HepG2 (cell line): ENCODE measurements around the gene LZTR1. TPM values are rescaled to one million over a fixed set of nuclear protein-coding genes. Genes with fewer than 3 reads are reported as not detected.

Experiments
- ATAC-seq: fragments of 200-7000 bp; cut with Tn5 transposase; 3 replicates; pipeline ENCODE4 v1.9.1; 2020; ENCODE audit warnings: mild to moderate bottlenecking, moderate library complexity
- BruUV-seq: library from RNA; stranded (reverse); fragments of 400-500 nt; replicated peaks from 2 replicates; lab custom pipeline; 2021; lab: Mats Ljungman, UMichigan
- CTCF ChIA-PET: fragments of 300-600 bp; formaldehyde crosslinking; extraction: SDS; loops from one replicate; lab custom pipeline; 2021; ENCODE audit warnings: low total read pairs, inconsistent platforms, low intra/inter-chr PET ratio; lab: Yijun Ruan, JAX
- POLR2A ChIA-PET: fragments of 350-600 bp; sonication (Branson Sonifier 250); formaldehyde crosslinking; loops from one replicate; lab custom pipeline; 2020; ENCODE audit warnings: antibody characterized with exemption, inconsistent platforms; lab: Yijun Ruan, JAX
- DNase-seq: peaks from one replicate; pipeline ENCODE4 v3.0.0-alpha.2; 2015; ENCODE audit warnings: low spot score
- FAIRE-seq: peaks from 3 replicates; lab custom pipeline; 2011; peaks lifted over from hg19 to GRCh38; lab: Jason Lieb, UNC
- H2AFZ ChIP-seq: one replicate; pipeline ENCODE4 v1.6.1; 2011; ENCODE audit warnings: low read length, inconsistent platforms
- H3K27ac ChIP-seq: fragments of 300-600 bp; 3 replicates; pipeline ENCODE4 v1.8.0; 2011; ENCODE audit warnings: mixed run types, mild to moderate bottlenecking, mixed read lengths, low read length, inconsistent platforms; ENCODE audit not compliant: insufficient read depth; ENCODE audit errors: extremely low read length
- H3K27me3 ChIP-seq, 2 experiments: fragments of 200-600 bp in 1 of 2; 2 replicates in 1 of 2; 3 replicates in 1 of 2; pipeline versions ENCODE4 v1.6.0 to v1.8.0; 2011; ENCODE audit warnings: low read length in 2 of 2, mild to moderate bottlenecking in 2 of 2, moderate library complexity in 2 of 2, inconsistent platforms in 1 of 2; ENCODE audit not compliant: insufficient read depth in 2 of 2, control insufficient read depth in 1 of 2
- H3K36me3 ChIP-seq, 2 experiments: fragments of 200-600 bp in 1 of 2; replicated peaks in 1 of 2; 2 replicates in 1 of 2; 3 replicates in 1 of 2; pipeline versions ENCODE4 v1.5.1 to v1.8.0; 2011; ENCODE audit warnings: low read length in 2 of 2, inconsistent platforms in 1 of 2; ENCODE audit not compliant: insufficient read depth in 2 of 2, control insufficient read depth in 1 of 2
- H3K4me1 ChIP-seq: 2 replicates; pipeline ENCODE4 v1.5.1; 2012; ENCODE audit warnings: low read length, inconsistent platforms; ENCODE audit not compliant: insufficient read depth
- H3K4me2 ChIP-seq: 2 replicates; pipeline ENCODE4 v1.6.0; 2011; ENCODE audit warnings: low read depth, low read length, inconsistent platforms
- H3K4me3 ChIP-seq, 3 experiments: fragments of 200-600 bp in 1 of 3; sonication (generic), shearing (Covaris generic) in 1 of 3; replicated peaks in 1 of 3; 2 replicates each; pipeline ENCODE4 v1.5.1; 2011 to 2016; ENCODE audit warnings: low read length in 3 of 3, inconsistent platforms in 2 of 3, low read depth in 2 of 3, mild to moderate bottlenecking in 2 of 3, control low read depth in 1 of 3, mixed read lengths in 1 of 3; ENCODE audit not compliant: insufficient read depth in 1 of 3
- H3K79me2 ChIP-seq: one replicate; pipeline ENCODE4 v1.6.1; 2011; ENCODE audit warnings: low read length, inconsistent platforms; ENCODE audit not compliant: insufficient read depth
- H3K9ac ChIP-seq: 2 replicates; pipeline ENCODE4 v1.6.0; 2011; ENCODE audit warnings: mild to moderate bottlenecking, low read depth, low read length, inconsistent platforms; ENCODE audit not compliant: insufficient read depth
- H3K9me3 ChIP-seq: 2 replicates; pipeline ENCODE4 v1.5.1; 2012; ENCODE audit warnings: mild to moderate bottlenecking, low read length
- H4K20me1 ChIP-seq: 2 replicates; pipeline ENCODE4 v1.6.0; 2011; ENCODE audit warnings: inconsistent platforms, mild to moderate bottlenecking, low read length, moderate library complexity; ENCODE audit not compliant: insufficient read depth
- BORCS8-MEF2B ChIP-seq: sonication (generic); formaldehyde crosslinking; IDR thresholded peaks from 2 replicates; pipeline ENCODE4 v1.8.0; 2022; ENCODE audit warnings: mild to moderate bottlenecking, missing genetic modification reagents
- CENPT ChIP-seq: sonication (generic); formaldehyde crosslinking; IDR thresholded peaks from 2 replicates; pipeline ENCODE4 v1.8.0; 2022; ENCODE audit warnings: low read depth, mild to moderate bottlenecking, moderate library complexity, missing genetic modification reagents
- CREM ChIP-seq, 2 experiments: sonication (generic) in 1 of 2; formaldehyde crosslinking in 1 of 2; IDR thresholded peaks; 2 replicates each; pipeline versions ENCODE4 v1.4.0 to v1.6.1; 2016 to 2020; ENCODE audit warnings: antibody characterized with exemption in 1 of 2, mild to moderate bottlenecking in 1 of 2, missing genetic modification reagents in 1 of 2
- KAT8 ChIP-seq: IDR thresholded peaks from 2 replicates; pipeline ENCODE4 v1.6.1; 2016; ENCODE audit warnings: missing genetic modification reagents, missing compliant biosample characterization
- KLF12 ChIP-seq: sonication (generic); formaldehyde crosslinking; IDR thresholded peaks from 2 replicates; pipeline ENCODE4 v1.4.0; 2020; ENCODE audit warnings: missing genetic modification reagents, borderline replicate concordance
- KMT2B ChIP-seq: IDR thresholded peaks from 2 replicates; pipeline ENCODE4 v1.6.1; 2016; ENCODE audit warnings: missing genetic modification reagents, missing compliant biosample characterization
- PRDM4 ChIP-seq: sonication (generic); formaldehyde crosslinking; IDR thresholded peaks from 2 replicates; pipeline ENCODE4 v1.9.0; 2021; ENCODE audit warnings: missing genetic modification reagents, borderline replicate concordance
- SAFB2 ChIP-seq: sonication (generic); formaldehyde crosslinking; IDR thresholded peaks from 2 replicates; pipeline ENCODE4 v1.5.1; 2020; ENCODE audit warnings: missing genetic modification reagents, low read depth, mild to moderate bottlenecking, borderline replicate concordance
- THAP8 ChIP-seq: sonication (generic); formaldehyde crosslinking; IDR thresholded peaks from 2 replicates; pipeline ENCODE4 v1.5.1; 2020; ENCODE audit warnings: missing genetic modification reagents, mild to moderate bottlenecking, borderline replicate concordance
- ZBTB37 ChIP-seq: sonication (generic); formaldehyde crosslinking; IDR thresholded peaks from 2 replicates; pipeline ENCODE4 v1.4.0; 2020; ENCODE audit warnings: mild to moderate bottlenecking, missing genetic modification reagents
- ZNF343 ChIP-seq: sonication (generic); formaldehyde crosslinking; IDR thresholded peaks from 2 replicates; pipeline ENCODE4 v1.4.0; 2020; ENCODE audit warnings: mild to moderate bottlenecking, missing genetic modification reagents
- WGBS: methylation state at CpG from one replicate; pipeline ENCODE4 v1.1.6; 2017; ENCODE audit warnings: low lambda C conversion rate; 5-methylcytosine and 5-hydroxymethylcytosine counted together
- in situ Hi-C: cut with HindIII; loops from 2 replicates; pipeline ENCODE4 v1.10.0; 2017; ENCODE audit warnings: low pct_unique_long_range_greater_than_20kb; ENCODE audit not compliant: extremely low pct_ligation_motif_present
- intact Hi-C: fragments of 100-400 bp; cut with micrococcal nuclease; formaldehyde crosslinking; loops from one replicate; pipeline ENCODE4 v1.10.0; 2022; ENCODE audit not compliant: unreplicated experiment
- polyA plus RNA-seq, 8 experiments: library from polyadenylated mRNA; depleted of rRNA in 3 of 8; stranded (reverse) in 7 of 8; unstranded in 1 of 8; fragments of >200 nt; fragmentation: Illumina TruSeq in 4 of 8; extraction: Trizol in 4 of 8; gene quantifications; 2 replicates each; pipeline versions ENCODE4 v1.2.1 to v1.2.3, GENCODE V29; 2011 to 2016; ENCODE audit warnings: low read depth in 4 of 8, missing spikeins in 1 of 8, mixed read lengths in 1 of 8; ENCODE audit not compliant: insufficient read depth in 1 of 8
- total RNA-seq, 5 experiments: library from RNA; depleted of rRNA; stranded (reverse); fragments of >200 nt; fragmentation: Illumina TruSeq; extraction: Trizol; gene quantifications; 2 replicates each; pipeline ENCODE4 v1.2.3, GENCODE V29; 2016; ENCODE audit warnings: low read depth in 1 of 5

LZTR1 gene
- total and polyA plus RNA-seq, 2 of the 13 experiments (the other 11 are each of a cell fraction or from before 2014, with no cell fraction given), result 21.8 to 22.4 TPM

- DNase-seq, result no peak
- intact Hi-C loops, result no loop called here
- FAIRE-seq, result no peak
- ChIA-PET POLR2A (interaction anchor here (2.2 to 2.8 kb wide), 2 partner anchors 9 to 12 kb away, joined by 10 to 16 read pairs; partner anchors contain the start of genes LZTR1 and THAP7), CTCF (no interaction called here)
- Histone ChIP-seq H3K36me3 (peaks cover 2 to 44% of the 10 kb centered on the region in 2 experiments), H3K4me3 (no peak overlapping the region), H3K27ac (no peak overlapping the region), H3K27me3 (no peaks in the 10 kb centered on the region), H3K79me2 (no peaks in the 10 kb centered on the region), H3K9me3 (no peaks in the 10 kb centered on the region), H3K9ac (no peak overlapping the region), H2AFZ (no peak overlapping the region), H3K4me2 (no peak overlapping the region), H3K4me1 (no peaks in the 10 kb centered on the region), H4K20me1 (no peaks in the 10 kb centered on the region)
- TF ChIP-seq SAFB2 (CRISPR knock-in tag) (no peak), ZBTB37 (CRISPR knock-in tag) (no peak), THAP8 (CRISPR knock-in tag) (no peak), KMT2B (CRISPR knock-in tag) (no peak), PRDM4 (CRISPR knock-in tag) (no peak), CENPT (CRISPR knock-in tag) (no peak), ZNF343 (CRISPR knock-in tag) (no peak), BORCS8-MEF2B (CRISPR knock-in tag) (no peak), KAT8 (no peak), CREM (IDR thresholded peaks at IDR 0.05) (no peak), CREM (CRISPR knock-in tag; IDR thresholded peaks at IDR 0.05) (no peak), KLF12 (CRISPR knock-in tag) (no peak)
- no TSS peak for BruUV-seq
- no peak for ATAC-seq
- WGBS, result 88% methylated on average over 17 of the region's 21 CpGs
- in situ Hi-C loops, result no loop called here
These were observed 8.4 kb downstream of the LZTR1 start for GRCh38 chr22:20990184-20991180.
